ENCODE results near the gene EIF3F.

Gene EIF3F

GRCh38 chr11:8019314-8020243 lies 32.4 kb downstream of the EIF3F start:
- in situ Hi-C loops (cut with MboI; ENCODE audit: low sequenced_read_pairs): no loop called here

GRCh38 chr11:8020244-8020597 lies 33.1 kb downstream of the EIF3F start:
- in situ Hi-C loops (cut with MboI; ENCODE audit: low sequenced_read_pairs): no loop called here

GRCh38 chr11:8021920-8022319 lies 34.8 kb downstream of the EIF3F start:
- in situ Hi-C loops (cut with MboI; ENCODE audit: low sequenced_read_pairs): no loop called here

GRCh38 chr11:8022876-8023275 lies 35.7 kb downstream of the EIF3F start:
- in situ Hi-C loops (cut with MboI; ENCODE audit: low sequenced_read_pairs): no loop called here

- in situ Hi-C loops (cut with MboI; ENCODE audit: low sequenced_read_pairs): no loop called here
Measured at GRCh38 chr11:8023831-8024555, 36.9 kb downstream of the EIF3F start.

- in situ Hi-C loops (cut with MboI; ENCODE audit: low sequenced_read_pairs): no loop called here
Measured at GRCh38 chr11:8025123-8025522, 38.0 kb downstream of the EIF3F start.

- in situ Hi-C loops (cut with MboI; ENCODE audit: low sequenced_read_pairs): no loop called here
Measured at GRCh38 chr11:8025816-8026215, 38.7 kb downstream of the EIF3F start.

- in situ Hi-C loops (cut with MboI; ENCODE audit: low sequenced_read_pairs): no loop called here
Measured at GRCh38 chr11:8026982-8027381, 39.8 kb downstream of the EIF3F start.

GRCh38 chr11:8028766-8029165 lies 41.6 kb downstream of the EIF3F start:
- in situ Hi-C loops (cut with MboI; ENCODE audit: low sequenced_read_pairs): no loop called here

- in situ Hi-C loops (cut with MboI; ENCODE audit: low sequenced_read_pairs): no loop called here
Measured at GRCh38 chr11:8030526-8031247, 43.5 kb downstream of the EIF3F start.

GRCh38 chr11:8031248-8032115 lies 44.3 kb downstream of the EIF3F start:
- in situ Hi-C loops (cut with MboI; ENCODE audit: low sequenced_read_pairs): no loop called here

- in situ Hi-C loops (cut with MboI; ENCODE audit: low sequenced_read_pairs): no loop called here
Measured at GRCh38 chr11:8032122-8032521, 45.0 kb downstream of the EIF3F start.

GRCh38 chr11:8032576-8033304 lies 45.6 kb downstream of the EIF3F start:
- in situ Hi-C loops (cut with MboI; ENCODE audit: low sequenced_read_pairs): no loop called here

GRCh38 chr11:8033305-8034105 lies 46.4 kb downstream of the EIF3F start:
- in situ Hi-C loops (cut with MboI; ENCODE audit: low sequenced_read_pairs): no loop called here

GRCh38 chr11:8034106-8034585 lies 47.0 kb downstream of the EIF3F start:
- in situ Hi-C loops (cut with MboI; ENCODE audit: low sequenced_read_pairs): no loop called here

- in situ Hi-C loops (cut with MboI; ENCODE audit: low sequenced_read_pairs): no loop called here
Measured at GRCh38 chr11:8034604-8035190, 47.6 kb downstream of the EIF3F start.

GRCh38 chr11:8035200-8035855 lies 48.2 kb downstream of the EIF3F start:
- in situ Hi-C loops (cut with MboI; ENCODE audit: low sequenced_read_pairs): no loop called here

Data from HL-60/S4 treated with phorbol 12-myristate 13-acetate at 8.2 ng/mL for 4 days and 3 days (cell line).